SJCRH30 (cell line): Measurements from ENCODE around the gene CCL18. TPM values are rescaled to one million over a fixed set of nuclear protein-coding genes. Genes with fewer than 3 reads are reported as not detected.

Source experiments
- total RNA-seq: library from RNA; depleted of rRNA; stranded (reverse); fragments of >200 nt; shearing (Covaris generic); gene quantifications from 2 replicates; pipeline ENCODE4 v1.2.3, GENCODE V29; 2014; rRNA removed

The CCL18 gene
- total RNA-seq, 1 experiment from 2014 or later = not detected

Other genes with a start within 250 kb of the CCL18 start
- gene HEATR9, start 195.4 kb upstream of the CCL18 start, total RNA-seq = not detected in 2 replicates
- not detected in 2 replicates for gene CCL5, start 183.9 kb upstream of the CCL18 start, total RNA-seq
- gene RDM1, start 133.5 kb upstream of the CCL18 start, total RNA-seq = not detected in 2 replicates
- not detected in 2 replicates for gene LYZL6, start 120.6 kb upstream of the CCL18 start, total RNA-seq
- not detected in 2 replicates for gene CCL16, start 82.8 kb upstream of the CCL18 start, total RNA-seq
- gene CCL14, start 77.5 kb upstream of the CCL18 start, total RNA-seq = not detected in 2 replicates
- not detected in 2 replicates for gene CCL15, start 62.7 kb upstream of the CCL18 start, total RNA-seq
- not detected in 2 replicates for gene CCL23, start 46.3 kb upstream of the CCL18 start, total RNA-seq
- not detected in 2 replicates for gene CCL3, start 25.9 kb downstream of the CCL18 start, total RNA-seq
- not detected in 2 replicates for gene CCL4, start 39.6 kb downstream of the CCL18 start, total RNA-seq
- gene TBC1D3B, start 112.4 kb downstream of the CCL18 start, total RNA-seq = 1.5 and 3.7 TPM in 2 replicates
- not detected in 2 replicates for gene CCL3L1, start 132.5 kb downstream of the CCL18 start, total RNA-seq
- not detected in 2 replicates for gene CCL4L2, start 146.8 kb downstream of the CCL18 start, total RNA-seq
- gene TBC1D3I, start 200.3 kb downstream of the CCL18 start, total RNA-seq = not detected in 2 replicates